Omental fat pad (tissue), 4 donors: Measurements from ENCODE around the gene RGS6. TPM values are rescaled to one million over a fixed set of nuclear protein-coding genes. Genes with fewer than 3 reads are reported as not detected.

Experiments
- ATAC-seq: fragments of 150-250 bp; one replicate; pipeline ENCODE4 v1.9.1; 2016; ENCODE audit warnings: mild to moderate bottlenecking, moderate library complexity; ENCODE audit not compliant: low FRiP score
- DNase-seq: peaks from one replicate; pipeline ENCODE4 v3.0.0-alpha.2; 2019; ENCODE audit warnings: low spot score
- CTCF ChIP-seq, 3 donors: fragments of 450-650 bp; IDR thresholded peaks; one replicate each; pipeline ENCODE4 v1.5.1; 2016 to 2017; ENCODE audit warnings: antibody characterized with exemption in 3 of 3, mild to moderate bottlenecking in 3 of 3, moderate library complexity in 2 of 3
- total RNA-seq, 4 donors: library from RNA; depleted of rRNA; stranded (reverse); fragments of >200 nt; gene quantifications; one replicate each; pipeline ENCODE4 v1.1.0, GENCODE V29; 2016

The RGS6 gene
- total RNA-seq, 4 donors from 2014 or later = 5.2 to 27.3 (median 6.9) TPM

GRCh38 chr14:72033365-72033764 is 101.1 kb downstream of the RGS6 start:
- TF ChIP-seq CTCF (IDR thresholded peaks at IDR 0.05) = no peak
- ATAC-seq (no peak), DNase-seq (no peak)

- TF ChIP-seq CTCF (IDR thresholded peaks at IDR 0.05) = no peak
Measured at GRCh38 chr14:72040528-72040927, 108.3 kb downstream of the RGS6 start.

GRCh38 chr14:72045271-72045670 is 113.0 kb downstream of the RGS6 start:
- TF ChIP-seq CTCF (IDR thresholded peaks at IDR 0.05) = no peak

More at GRCh38 chr14:72040528-72040927, 108.3 kb downstream of the RGS6 start:
- DNase-seq = no peak
- no peak for ATAC-seq

GRCh38 chr14:72045885-72046284 is 113.7 kb downstream of the RGS6 start:
- ATAC-seq (no peak), DNase-seq (no peak)
- no peak for TF ChIP-seq CTCF (IDR thresholded peaks at IDR 0.05)

More at GRCh38 chr14:72045271-72045670, 113.0 kb downstream of the RGS6 start:
- ATAC-seq (no peak), DNase-seq (no peak)

- TF ChIP-seq CTCF (IDR thresholded peaks at IDR 0.05) = no peak
- no peak for DNase-seq
- no peak for ATAC-seq
Measured at GRCh38 chr14:72049462-72049861, 117.2 kb downstream of the RGS6 start.

GRCh38 chr14:72052356-72052755 is 120.1 kb downstream of the RGS6 start:
- TF ChIP-seq CTCF (IDR thresholded peaks at IDR 0.05) = no peak
- DNase-seq (no peak), ATAC-seq (no peak)

GRCh38 chr14:72053651-72054050 is 121.4 kb downstream of the RGS6 start:
- DNase-seq (no peak), ATAC-seq (no peak)
- TF ChIP-seq CTCF (IDR thresholded peaks at IDR 0.05) = no peak
